HEK293T (cell line): ENCODE data around the gene OR2B6.

Source experiments
- CTBP1 ChIP-seq: fragments of 450-650 bp; IDR thresholded peaks from 2 replicates; pipeline ENCODE4 v1.6.1; 2016; ENCODE audit warnings: borderline replicate concordance
- ELF4 ChIP-seq: fragments of 450-650 bp; IDR thresholded peaks from 2 replicates; pipeline ENCODE4 v1.6.1; 2017; ENCODE audit warnings: antibody characterized with exemption
- FOXA1 ChIP-seq: fragments of 450-650 bp; IDR thresholded peaks from 2 replicates; pipeline ENCODE4 v1.6.1; 2016; ENCODE audit warnings: mild to moderate bottlenecking
- FOXK2 ChIP-seq: fragments of 450-650 bp; IDR thresholded peaks from 2 replicates; pipeline ENCODE4 v1.6.1; 2016; ENCODE audit warnings: mild to moderate bottlenecking
- FOXM1 ChIP-seq: fragments of 450-650 bp; IDR thresholded peaks from 2 replicates; pipeline ENCODE4 v1.6.1; 2017; ENCODE audit warnings: mild to moderate bottlenecking, borderline replicate concordance
- NFRKB ChIP-seq: fragments of 450-650 bp; IDR thresholded peaks from 2 replicates; pipeline ENCODE4 v1.6.1; 2016; ENCODE audit warnings: mild to moderate bottlenecking, moderate library complexity
- SP1 ChIP-seq: fragments of 450-650 bp; IDR thresholded peaks from 2 replicates; pipeline ENCODE4 v1.6.1; 2017
- SUZ12 ChIP-seq: fragments of 450-650 bp; IDR thresholded peaks from 2 replicates; pipeline ENCODE4 v1.6.1; 2016; ENCODE audit warnings: mild to moderate bottlenecking
- ZNF384 ChIP-seq: fragments of 450-650 bp; IDR thresholded peaks from 2 replicates; pipeline ENCODE4 v1.6.1; 2016
- TF ChIP-seq, protein P1 (sequence below): fragments of 450-650 bp; IDR thresholded peaks from 2 replicates; pipeline ENCODE4 v1.6.1; 2016

DNA sequence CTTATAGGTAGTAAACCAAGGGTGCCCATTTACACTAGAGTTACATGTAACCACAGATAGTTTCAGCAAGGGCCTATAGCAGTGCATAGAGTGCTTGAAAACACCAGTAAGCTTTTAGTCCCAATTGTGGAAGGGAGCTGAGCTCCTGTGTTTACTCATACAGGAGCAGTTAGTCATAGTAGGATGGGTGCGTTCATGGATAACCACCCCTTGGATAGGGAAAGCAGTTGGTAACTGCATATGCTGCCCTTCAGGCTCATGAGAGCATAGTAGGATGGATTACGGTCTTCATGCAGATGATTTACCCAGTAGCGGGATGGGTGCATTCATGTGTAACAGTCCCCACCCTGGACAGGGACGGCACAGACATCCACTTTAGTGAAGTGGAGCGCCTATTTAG lies 45.1 kb downstream of the OR2B6 start:
- TF ChIP-seq SP1 (no peak), FOXK2 (no peak), ZNF384 (no peak), FOXA1 (no peak), CTBP1 (no peak), ELF4 (no peak), NFRKB (no peak), SUZ12 (no peak), FOXM1 (no peak)
- TF ChIP-seq, protein P1, sequence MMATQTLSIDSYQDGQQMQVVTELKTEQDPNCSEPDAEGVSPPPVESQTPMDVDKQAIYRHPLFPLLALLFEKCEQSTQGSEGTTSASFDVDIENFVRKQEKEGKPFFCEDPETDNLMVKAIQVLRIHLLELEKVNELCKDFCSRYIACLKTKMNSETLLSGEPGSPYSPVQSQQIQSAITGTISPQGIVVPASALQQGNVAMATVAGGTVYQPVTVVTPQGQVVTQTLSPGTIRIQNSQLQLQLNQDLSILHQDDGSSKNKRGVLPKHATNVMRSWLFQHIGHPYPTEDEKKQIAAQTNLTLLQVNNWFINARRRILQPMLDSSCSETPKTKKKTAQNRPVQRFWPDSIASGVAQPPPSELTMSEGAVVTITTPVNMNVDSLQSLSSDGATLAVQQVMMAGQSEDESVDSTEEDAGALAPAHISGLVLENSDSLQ = no peak
